Measurements from ENCODE around the gene PUS1.

DNA sequence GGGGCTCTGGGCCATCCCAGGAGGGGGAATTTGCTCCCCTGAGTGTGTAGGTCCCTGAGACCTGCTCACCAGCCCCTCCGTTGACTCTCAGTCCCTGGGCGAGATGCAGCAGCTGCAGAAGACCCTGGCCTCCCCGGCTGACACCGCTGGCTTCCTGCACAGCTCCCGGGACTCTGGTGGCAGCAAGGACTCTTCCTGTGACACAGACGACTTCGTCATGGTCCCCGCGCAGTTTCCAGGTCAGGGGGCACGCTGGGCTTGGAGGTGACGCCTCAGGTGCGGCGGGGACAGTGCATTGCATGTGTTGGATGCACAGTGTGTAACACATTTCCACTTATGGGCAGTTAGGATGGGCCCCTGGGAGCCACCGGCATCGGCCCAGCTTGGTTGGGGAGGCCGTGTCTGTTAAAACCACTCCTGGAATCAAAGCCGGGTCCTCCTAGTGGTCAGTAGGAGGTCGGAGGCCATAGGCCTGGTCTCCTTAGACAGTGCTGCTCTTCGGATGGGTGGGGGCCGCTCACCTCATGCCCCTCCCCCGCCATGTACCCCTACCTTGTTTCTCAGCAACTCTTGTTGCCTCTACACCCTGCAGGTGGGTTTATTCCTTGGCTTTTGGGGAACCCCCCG lies 17.1 kb upstream of the PUS1 start:
- TF ChIP-seq ZBTB20 (tag by site-specific recombination; IDR thresholded peaks at IDR 0.05): no peak
- TF ChIP-seq, protein P1, sequence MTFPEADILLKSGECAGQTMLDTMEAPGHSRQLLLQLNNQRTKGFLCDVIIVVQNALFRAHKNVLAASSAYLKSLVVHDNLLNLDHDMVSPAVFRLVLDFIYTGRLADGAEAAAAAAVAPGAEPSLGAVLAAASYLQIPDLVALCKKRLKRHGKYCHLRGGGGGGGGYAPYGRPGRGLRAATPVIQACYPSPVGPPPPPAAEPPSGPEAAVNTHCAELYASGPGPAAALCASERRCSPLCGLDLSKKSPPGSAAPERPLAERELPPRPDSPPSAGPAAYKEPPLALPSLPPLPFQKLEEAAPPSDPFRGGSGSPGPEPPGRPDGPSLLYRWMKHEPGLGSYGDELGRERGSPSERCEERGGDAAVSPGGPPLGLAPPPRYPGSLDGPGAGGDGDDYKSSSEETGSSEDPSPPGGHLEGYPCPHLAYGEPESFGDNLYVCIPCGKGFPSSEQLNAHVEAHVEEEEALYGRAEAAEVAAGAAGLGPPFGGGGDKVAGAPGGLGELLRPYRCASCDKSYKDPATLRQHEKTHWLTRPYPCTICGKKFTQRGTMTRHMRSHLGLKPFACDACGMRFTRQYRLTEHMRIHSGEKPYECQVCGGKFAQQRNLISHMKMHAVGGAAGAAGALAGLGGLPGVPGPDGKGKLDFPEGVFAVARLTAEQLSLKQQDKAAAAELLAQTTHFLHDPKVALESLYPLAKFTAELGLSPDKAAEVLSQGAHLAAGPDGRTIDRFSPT (tag by site-specific recombination; IDR thresholded peaks at IDR 0.05): no peak
- no peak for TF ChIP-seq YY1 (tag by site-specific recombination; IDR thresholded peaks at IDR 0.05)
- TF ChIP-seq KLF1 (tag by site-specific recombination; IDR thresholded peaks at IDR 0.05): no peak
- TF ChIP-seq ZNF629 (tag by site-specific recombination; IDR thresholded peaks at IDR 0.05): no peak
- TF ChIP-seq ZNF146 (tag by site-specific recombination; IDR thresholded peaks at IDR 0.05): no peak
- TF ChIP-seq CTCF (tag by site-specific recombination; IDR thresholded peaks at IDR 0.05): no peak
- TF ChIP-seq SCRT1 (tag by site-specific recombination; IDR thresholded peaks at IDR 0.05; ENCODE audit: borderline replicate concordance): no peak
- TF ChIP-seq TSHZ1 (tag by site-specific recombination; IDR thresholded peaks at IDR 0.05; ENCODE audit: borderline replicate concordance): no peak
- no peak for TF ChIP-seq ZNF792 (tag by site-specific recombination; IDR thresholded peaks at IDR 0.05)

Measured in HEK293 (cell line).